ENCODE results near the gene ALG14. TPM values are rescaled to one million over a fixed set of nuclear protein-coding genes. Genes with fewer than 3 reads are reported as not detected.

ALG14 gene
- total RNA-seq: 1 to 10 TPM; 4.3 to 4.4 TPM

DNA sequence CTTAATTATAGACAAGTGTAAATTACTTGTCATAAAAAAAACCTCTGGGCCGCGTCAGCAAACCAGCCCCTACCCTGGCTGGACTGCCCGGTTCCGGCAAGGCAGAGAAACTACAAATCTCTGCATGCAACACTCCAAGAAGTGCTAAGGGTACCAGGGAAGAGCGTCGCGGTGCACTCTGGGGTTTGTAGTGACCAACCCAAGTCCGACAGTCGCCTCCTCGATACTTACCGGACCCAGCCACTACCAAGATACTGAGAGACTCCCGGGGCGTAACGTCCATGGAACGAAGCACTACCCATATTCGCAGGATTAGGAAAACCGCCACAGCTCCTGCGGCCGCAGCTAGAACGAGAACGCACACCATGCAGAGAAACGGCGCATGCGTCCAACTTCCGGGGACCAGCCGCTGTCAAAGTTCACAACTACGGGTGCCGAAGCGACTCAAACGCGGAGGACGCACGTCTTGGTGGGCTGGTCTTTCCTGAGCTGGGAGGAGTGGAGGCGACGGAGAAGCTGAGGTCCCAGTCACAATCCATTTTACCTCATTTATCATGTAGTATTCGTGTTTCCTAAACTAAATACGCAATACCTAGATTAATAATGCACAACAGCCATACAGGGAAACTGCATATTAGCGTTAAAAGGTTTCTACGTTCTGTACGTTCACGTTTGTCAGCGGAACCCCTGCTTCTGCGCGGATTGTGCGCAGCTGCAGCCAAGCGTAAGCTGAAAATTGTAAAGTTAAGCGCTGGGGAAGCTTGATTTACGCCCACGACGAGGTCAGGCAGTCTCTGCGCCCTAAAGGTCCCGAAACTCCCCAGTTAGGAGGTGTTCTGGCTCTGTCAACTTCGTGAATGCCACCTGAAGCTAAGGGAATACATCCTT, at the start of gene ALG14:
Gene ALG14 (minus strand): TSS at position 420 of the 888 bp plus-strand sequence. CDS start 53 bp downstream, at position 367.
- peak within 1 kb of the TSS; percentile 92 for H3K27ac Mint-ChIP-seq
- ChIA-PET POLR2A (interaction anchor here (1.1 to 1.8 kb wide), 2 partner anchors 30 to 161 kb away, joined by 3 to 11 read pairs; partner anchors contain the start of gene RWDD3), CTCF (interaction anchor here (1.0 to 4.3 kb wide), 6 partner anchors 12 to 218 kb away, joined by 3 to 33 read pairs (median 8); partner anchors contain the start of genes RWDD3 and TLCD4)
- H3K9me3 Mint-ChIP-seq: no peaks in the 10 kb centered on the region
- no peaks in the 10 kb centered on the region for H3K27me3 Mint-ChIP-seq
- peaks cover 2% of the 10 kb centered on the region for H3K36me3 Mint-ChIP-seq
- peak within 1 kb of the TSS; percentile 90 for H3K4me3 Mint-ChIP-seq
- intact Hi-C loops (cut with micrococcal nuclease): loop anchor here (1.0 to 5.0 kb wide), 4 partner anchors 45 to 1650 kb away; partner anchors contain the start of genes ABCD3, PTBP2, RWDD3 and TLCD4
- H3K4me1 Mint-ChIP-seq (ENCODE audit: low read depth): peaks cover 14% of the 10 kb centered on the region
- peak; percentile 95 for DNase-seq

DNA sequence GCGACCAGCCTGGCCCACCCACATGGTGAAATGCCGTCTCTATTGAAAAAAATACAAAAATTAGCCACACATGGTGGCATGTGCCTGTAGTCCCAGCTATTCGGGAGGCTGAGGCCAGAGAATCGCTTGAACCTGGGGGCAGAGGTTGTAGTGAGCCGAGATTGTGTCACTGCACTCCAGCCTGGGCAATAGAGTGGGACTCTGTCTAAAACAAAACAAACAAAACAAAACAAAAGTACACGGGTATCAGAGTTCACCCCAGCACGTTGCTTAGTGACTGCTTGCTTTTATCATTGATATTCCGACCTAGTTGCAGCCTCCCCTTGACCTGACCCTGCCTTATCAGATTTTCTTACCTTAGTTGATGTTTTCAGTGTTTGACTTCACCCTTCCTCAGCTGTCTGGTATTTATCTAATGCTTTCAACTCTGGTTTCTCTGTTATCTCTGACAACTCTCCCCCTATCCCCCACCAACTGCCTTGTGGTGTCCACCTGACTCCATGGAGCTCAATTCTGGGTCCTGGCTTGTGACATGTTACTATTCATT, 49.5 kb upstream of the ALG14 start:
- ChIA-PET POLR2A (no interaction called here), CTCF (no interaction called here)
- Mint-ChIP-seq H3K4me3 (no peak overlapping the region), H3K9me3 (no peaks in the 10 kb centered on the region), H3K27ac (no peak overlapping the region), H3K36me3 (no peaks in the 10 kb centered on the region), H3K27me3 (peaks cover 20% of the 10 kb centered on the region), H3K4me1 (ENCODE audit: low read depth) (peaks cover 3% of the 10 kb centered on the region)
- intact Hi-C loops (cut with micrococcal nuclease): no loop called here
- no peak for DNase-seq

- Mint-ChIP-seq H3K36me3 (no peaks in the 10 kb centered on the region), H3K27me3 (peaks cover 23% of the 10 kb centered on the region), H3K4me3 (no peak overlapping the region), H3K4me1 (ENCODE audit: low read depth) (peaks cover 6% of the 10 kb centered on the region), H3K27ac (no peak overlapping the region), H3K9me3 (no peaks in the 10 kb centered on the region)
- ChIA-PET CTCF (interaction anchor here (1.0 kb wide), 1 partner anchor 75 kb away, joined by 3 read pairs; no protein-coding TSS in a partner anchor), POLR2A (no interaction called here)
- DNase-seq: no peak
- intact Hi-C loops (cut with micrococcal nuclease): no loop called here
Measured at GRCh38 chr1:95119273-95119672, 46.5 kb upstream of the ALG14 start.

DNA sequence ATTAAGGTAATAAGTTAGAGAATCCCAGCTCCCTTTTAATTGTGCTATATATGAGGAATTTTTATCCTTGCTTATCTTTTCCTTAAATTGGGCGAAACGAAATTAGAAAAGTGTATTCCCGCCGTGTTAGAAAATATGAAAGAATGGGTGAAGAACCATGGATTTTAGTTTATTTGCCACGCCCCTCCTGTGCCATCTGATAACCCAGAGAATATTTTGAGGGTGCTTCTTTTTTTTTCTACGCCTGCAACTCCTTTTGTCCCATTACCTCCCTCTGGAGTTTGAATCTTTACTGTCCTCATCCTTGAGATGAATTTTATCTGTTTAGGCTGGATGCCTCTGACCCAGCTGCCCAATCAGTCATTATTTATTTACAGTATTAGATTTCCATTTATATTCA, 46.0 kb upstream of the ALG14 start:
- POLR2A ChIA-PET: no interaction called here
- no peak for DNase-seq
- Mint-ChIP-seq H3K4me1 (ENCODE audit: low read depth) (peaks cover 6% of the 10 kb centered on the region), H3K4me3 (peak overlapping the region; percentile 17), H3K36me3 (no peaks in the 10 kb centered on the region), H3K27me3 (peaks cover 23% of the 10 kb centered on the region), H3K9me3 (no peaks in the 10 kb centered on the region), H3K27ac (no peak overlapping the region)
- CTCF ChIA-PET: interaction anchor here (1.8 kb wide), 1 partner anchor 115 kb away, joined by 14 read pairs; the partner anchor contains the start of gene RWDD3
- intact Hi-C loops (cut with micrococcal nuclease): no loop called here

DNA sequence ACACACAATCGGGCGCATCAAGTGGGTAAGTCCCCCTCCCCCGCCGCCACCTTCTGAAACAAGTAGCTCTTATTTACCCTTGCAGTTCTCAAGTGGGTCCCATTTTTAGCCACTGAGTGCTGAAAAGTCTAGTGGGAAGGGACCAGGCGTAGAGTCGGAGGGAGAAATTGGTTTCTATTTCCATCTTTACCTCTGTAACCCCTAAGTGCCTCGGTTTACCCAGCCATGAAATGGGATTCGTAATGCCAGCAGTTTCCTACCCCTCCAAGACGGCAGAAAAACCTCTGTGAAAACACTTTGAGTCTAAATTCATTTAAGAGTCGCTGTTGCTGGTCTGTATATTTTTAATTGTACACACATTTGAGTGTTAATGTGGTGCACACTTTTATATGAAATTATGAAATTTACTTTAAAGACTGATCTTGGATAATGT, 45.3 kb upstream of the ALG14 start:
- CTCF ChIA-PET: interaction anchor here (0.5 to 1.8 kb wide), 7 partner anchors 8 to 264 kb away, joined by 3 to 14 read pairs (median 4); partner anchors contain the start of gene RWDD3
- intact Hi-C loops (cut with micrococcal nuclease): no loop called here
- no peak for DNase-seq
- peaks cover 6% of the 10 kb centered on the region for H3K4me1 Mint-ChIP-seq (ENCODE audit: low read depth)
- H3K4me3 Mint-ChIP-seq: peak overlapping the region; percentile 73
- H3K9me3 Mint-ChIP-seq: no peaks in the 10 kb centered on the region
- POLR2A ChIA-PET: no interaction called here
- peaks cover 23% of the 10 kb centered on the region for H3K27me3 Mint-ChIP-seq
- H3K36me3 Mint-ChIP-seq: no peaks in the 10 kb centered on the region
- no peak overlapping the region for H3K27ac Mint-ChIP-seq

DNA sequence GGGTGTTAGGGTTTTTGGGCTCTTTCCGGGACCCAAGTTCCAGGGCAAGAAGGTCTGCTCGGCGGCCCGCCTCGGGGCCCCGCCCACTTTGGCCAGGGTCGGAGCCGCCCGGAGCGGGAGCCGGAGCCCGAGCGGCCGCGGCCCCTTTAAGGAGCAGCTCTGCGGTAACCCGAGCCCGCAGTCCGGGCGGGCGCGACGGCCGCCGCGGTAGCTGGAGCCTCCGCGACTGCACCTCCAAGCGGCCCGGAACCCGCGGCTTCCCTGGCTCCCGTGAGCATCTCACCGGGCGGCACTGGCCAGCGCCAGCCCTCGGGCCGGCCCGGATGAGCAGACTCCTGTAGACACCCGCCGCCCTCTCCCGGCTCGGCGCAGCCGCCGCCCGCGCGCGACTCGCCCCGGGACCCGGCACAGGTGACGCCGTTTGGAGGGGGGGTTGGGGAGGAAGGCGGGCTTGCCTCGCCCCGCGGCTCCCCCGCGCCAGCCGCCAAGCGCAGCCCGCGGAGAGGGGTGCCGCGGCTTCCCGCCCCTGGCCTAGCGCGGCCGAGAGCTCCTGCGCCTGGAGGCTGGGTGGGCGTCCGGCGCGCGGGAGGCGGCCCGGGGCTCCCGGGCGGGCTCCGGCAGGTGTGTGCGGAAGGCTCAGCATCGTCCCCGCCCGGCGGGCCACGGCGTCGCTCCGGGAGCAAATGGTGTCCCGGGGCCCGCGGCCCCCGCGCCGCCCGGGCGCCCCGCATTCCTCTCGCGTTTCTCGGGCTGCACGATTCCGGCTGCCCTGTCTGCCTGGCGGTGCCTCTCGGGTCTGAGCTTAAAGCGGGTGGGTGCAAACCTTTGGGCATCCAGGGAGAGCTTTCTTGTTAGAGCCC, 44.7 kb upstream of the ALG14 start, which contains the start of gene TLCD4:
Gene TLCD4 (plus strand): TSS at position 149 of the 860 bp plus-strand sequence. CDS start 26,547 bp downstream, outside the sequence.
- intact Hi-C loops (cut with micrococcal nuclease): loop anchor here (1.0 to 2.0 kb wide), 2 partner anchors 45 to 263 kb away; partner anchors contain the start of gene ALG14
- Mint-ChIP-seq H3K36me3 (no peaks in the 10 kb centered on the region), H3K4me1 (ENCODE audit: low read depth) (peaks cover 6% of the 10 kb centered on the region), H3K4me3 (peak within 1 kb of the TSS; percentile 78), H3K27me3 (peaks cover 22% of the 10 kb centered on the region), H3K9me3 (no peaks in the 10 kb centered on the region), H3K27ac (no peak within 1 kb of the TSS)
- peak; percentile 39 for DNase-seq
- CTCF ChIA-PET: interaction anchor here (0.5 to 1.8 kb wide), 10 partner anchors 9 to 384 kb away, joined by 3 to 14 read pairs (median 4); partner anchors contain the start of gene RWDD3
- POLR2A ChIA-PET: interaction anchor here (1.1 kb wide), 1 partner anchor 117 kb away, joined by 4 read pairs; the partner anchor contains the start of gene RWDD3

DNA sequence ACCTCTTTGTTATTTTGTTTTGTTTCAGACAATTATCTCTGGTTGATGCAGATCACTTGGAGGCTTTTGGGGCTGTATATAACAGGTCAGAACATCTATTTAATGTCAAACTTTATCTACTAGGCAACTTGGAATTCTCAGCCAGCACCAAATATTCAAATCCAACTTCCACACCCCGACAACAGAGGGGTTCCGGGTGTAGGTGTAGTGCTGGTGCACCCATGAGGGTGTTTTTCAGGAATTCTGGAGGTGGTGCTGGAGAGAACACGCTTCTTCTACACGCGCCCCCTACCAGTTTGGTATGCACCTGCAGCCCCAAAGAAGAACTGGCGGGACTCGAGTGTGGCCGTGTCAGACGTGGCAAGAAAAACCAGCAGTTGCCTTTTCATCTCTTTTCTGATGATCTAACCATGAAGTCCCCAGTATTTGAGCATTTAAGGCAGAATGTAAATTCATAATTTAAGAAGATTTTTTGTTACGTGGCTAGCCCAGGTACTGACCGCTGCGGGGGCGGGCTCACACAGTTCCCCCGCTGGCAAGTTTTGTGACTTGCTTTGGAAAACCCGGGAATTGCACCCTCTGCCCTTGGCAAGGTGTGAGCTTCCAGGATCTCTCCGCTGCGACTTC, 43.9 kb upstream of the ALG14 start:
- peak overlapping the region; percentile 78 for H3K4me3 Mint-ChIP-seq
- H3K27ac Mint-ChIP-seq: no peak overlapping the region
- DNase-seq: peak; percentile 62
- peaks cover 6% of the 10 kb centered on the region for H3K4me1 Mint-ChIP-seq (ENCODE audit: low read depth)
- intact Hi-C loops (cut with micrococcal nuclease): loop anchor here (1.0 to 2.0 kb wide), 3 partner anchors 44 to 262 kb away; partner anchors contain the start of genes ALG14 and RWDD3
- no peaks in the 10 kb centered on the region for H3K36me3 Mint-ChIP-seq
- H3K9me3 Mint-ChIP-seq: no peaks in the 10 kb centered on the region
- POLR2A ChIA-PET: interaction anchor here (1.1 kb wide), 1 partner anchor 117 kb away, joined by 4 read pairs; the partner anchor contains the start of gene RWDD3
- CTCF ChIA-PET: interaction anchor here (0.6 to 3.0 kb wide), 7 partner anchors 9 to 262 kb away, joined by 3 to 15 read pairs (median 4); partner anchors contain the start of gene RWDD3
- H3K27me3 Mint-ChIP-seq: peaks cover 20% of the 10 kb centered on the region

DNA sequence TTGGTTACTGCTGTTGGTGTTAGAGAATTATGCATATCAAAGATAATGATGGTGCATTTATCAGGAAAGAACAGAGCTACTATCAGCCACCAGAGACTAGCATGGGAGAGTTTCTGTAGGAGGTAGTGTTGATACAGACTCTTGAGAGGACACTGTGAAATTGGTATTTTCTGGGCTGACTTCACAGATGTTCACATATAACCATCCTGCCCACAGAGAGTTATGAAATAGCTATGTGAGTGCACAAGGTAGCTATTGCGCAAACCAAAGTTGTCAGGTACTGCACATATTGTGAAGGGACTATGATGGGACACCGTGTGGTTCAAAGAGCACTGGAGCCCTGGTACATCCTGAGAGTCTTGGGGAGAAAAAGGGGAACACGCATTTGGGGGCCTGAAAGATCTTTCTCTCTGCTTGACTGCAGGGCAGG, 43.0 kb upstream of the ALG14 start:
- Mint-ChIP-seq H3K9me3 (no peaks in the 10 kb centered on the region), H3K36me3 (no peaks in the 10 kb centered on the region), H3K27ac (no peak overlapping the region), H3K4me1 (ENCODE audit: low read depth) (peaks cover 6% of the 10 kb centered on the region), H3K27me3 (peaks cover 16% of the 10 kb centered on the region), H3K4me3 (no peak overlapping the region)
- ChIA-PET CTCF (interaction anchor here (0.6 to 3.0 kb wide), 4 partner anchors 31 to 595 kb away, joined by 3 to 15 read pairs (median 4); no protein-coding TSS in a partner anchor), POLR2A (no interaction called here)
- intact Hi-C loops (cut with micrococcal nuclease): loop anchor here (1.0 to 2.0 kb wide), 2 partner anchors 119 to 261 kb away; partner anchors contain the start of gene RWDD3
- no peak for DNase-seq

GRCh38 chr1:95113684-95114083, 40.9 kb upstream of the ALG14 start:
- Mint-ChIP-seq H3K27me3 (peaks cover 11% of the 10 kb centered on the region), H3K4me1 (ENCODE audit: low read depth) (peaks cover 6% of the 10 kb centered on the region), H3K36me3 (no peaks in the 10 kb centered on the region), H3K27ac (no peak overlapping the region), H3K9me3 (no peaks in the 10 kb centered on the region), H3K4me3 (no peak overlapping the region)
- intact Hi-C loops (cut with micrococcal nuclease): no loop called here
- no peak for DNase-seq
- ChIA-PET CTCF (interaction anchor here (3.0 kb wide), 1 partner anchor 29 kb away, joined by 15 read pairs; no protein-coding TSS in a partner anchor), POLR2A (no interaction called here)

GRCh38 chr1:95111014-95111413, 38.3 kb upstream of the ALG14 start:
- no peaks in the 10 kb centered on the region for H3K9me3 Mint-ChIP-seq
- POLR2A ChIA-PET: no interaction called here

More at GRCh38 chr1:95111014-95111413, 38.3 kb upstream of the ALG14 start:
- Mint-ChIP-seq H3K27me3 (peaks cover 2% of the 10 kb centered on the region), H3K27ac (no peak overlapping the region), H3K4me1 (ENCODE audit: low read depth) (no peaks in the 10 kb centered on the region), H3K4me3 (no peak overlapping the region), H3K36me3 (no peaks in the 10 kb centered on the region)
- no peak for DNase-seq
- intact Hi-C loops (cut with micrococcal nuclease): no loop called here
- CTCF ChIA-PET: no interaction called here
